Tibial nerve (tissue), 4 donors: Measurements from ENCODE around the gene MRPS18B. TPM values are rescaled to one million over a fixed set of nuclear protein-coding genes. Genes with fewer than 3 reads are reported as not detected.

Experiments used
- DNase-seq, 2 donors: peaks; one replicate each; pipeline ENCODE4 v3.0.0-alpha.2; 2019; ENCODE audit warnings: low spot score in 2 of 2
- H3K27ac ChIP-seq, 4 donors: fragments of 200-600 bp; sonication (generic) in 3 of 4; one replicate each; pipeline ENCODE4 v1.5.1; 2017 to 2019; ENCODE audit warnings: mild to moderate bottlenecking in 1 of 4
- H3K27me3 ChIP-seq, 2 donors: fragments of 200-600 bp; sonication (generic) in 1 of 2; one replicate each; pipeline versions ENCODE4 v1.5.1 to v1.6.0; 2017 to 2019
- H3K36me3 ChIP-seq, 3 donors: fragments of 200-600 bp; sonication (generic); one replicate each; pipeline ENCODE4 v1.5.1; 2018 to 2019
- H3K4me1 ChIP-seq, 4 donors: fragments of 200-600 bp; sonication (generic) in 3 of 4; one replicate each; pipeline ENCODE4 v1.5.1; 2017 to 2019
- H3K4me3 ChIP-seq, 4 donors: fragments of 200-600 bp; sonication (generic) in 3 of 4; one replicate each; pipeline ENCODE4 v1.5.1; 2017 to 2019; ENCODE audit warnings: mild to moderate bottlenecking in 1 of 4, moderate library complexity in 1 of 4
- H3K9me3 ChIP-seq, 4 donors: fragments of 200-600 bp; sonication (generic) in 3 of 4; one replicate each; pipeline ENCODE4 v1.5.1; 2017 to 2019
- CTCF ChIP-seq, 5 experiments: fragments of 200-600 bp in 3 of 5; fragments of 450-650 bp in 2 of 5; sonication (generic) in 3 of 5; IDR thresholded peaks; one replicate each; pipeline ENCODE4 v1.5.1; 2016 to 2019; ENCODE audit warnings: antibody characterized with exemption in 5 of 5, mild to moderate bottlenecking in 3 of 5, moderate library complexity in 2 of 5
- EP300 ChIP-seq, 2 donors: sonication (generic); formaldehyde crosslinking; IDR thresholded peaks; one replicate each; pipeline ENCODE4 v1.6.1; 2017; ENCODE audit warnings: antibody characterized with exemption in 2 of 2, mild to moderate bottlenecking in 1 of 2
- POLR2A ChIP-seq, 2 donors: fragments of 450-650 bp; IDR thresholded peaks; one replicate each; pipeline ENCODE4 v1.6.1; 2017; ENCODE audit warnings: antibody characterized with exemption in 2 of 2, mild to moderate bottlenecking in 2 of 2, moderate library complexity in 2 of 2
- WGBS, 2 donors: methylation state at CpG; one replicate each; pipeline ENCODE4 v1.1.5; 2018; 5-methylcytosine and 5-hydroxymethylcytosine counted together
- total RNA-seq, 4 donors: library from RNA; depleted of rRNA; stranded (reverse); fragments of >200 nt; gene quantifications; one replicate each; pipeline ENCODE4 v1.1.0, GENCODE V29; 2016

The MRPS18B gene
- total RNA-seq, 4 donors from 2014 or later: 36.9 to 67.7 (median 50.3) TPM

GRCh38 chr6:30612213-30612612, 5.4 kb upstream of the MRPS18B start:
- Histone ChIP-seq H3K4me1 (peaks cover 0 to 60% (median 39%) of the 10 kb centered on the region in 4 donors), H3K27ac (peak overlapping the region in 3 of 4 donors; percentile 95 to 100 (median 99)), H3K4me3 (no peak overlapping the region), H3K9me3 (no peaks in the 10 kb centered on the region), H3K36me3 (peaks cover 7 to 36% (median 8%) of the 10 kb centered on the region in 3 donors), H3K27me3 (no peaks in the 10 kb centered on the region)
- TF ChIP-seq EP300 (IDR thresholded peaks at IDR 0.05) (no peak), POLR2A (IDR thresholded peaks at IDR 0.05) (no peak), CTCF (IDR thresholded peaks at IDR 0.05) (peak in 1 of 5 experiments; percentile 20)
- WGBS, 2 donors: 68 to 79% methylated on average over 1 of the region's 1 CpG
- DNase-seq: no peak

GRCh38 chr6:30612687-30613248, 4.9 kb upstream of the MRPS18B start:
- no peak for DNase-seq
- Histone ChIP-seq H3K4me1 (peaks cover 0 to 58% (median 39%) of the 10 kb centered on the region in 4 donors), H3K36me3 (peaks cover 7 to 31% (median 8%) of the 10 kb centered on the region in 3 donors), H3K27ac (peak overlapping the region; percentile 94 to 100 (median 97)), H3K9me3 (no peaks in the 10 kb centered on the region), H3K4me3 (no peak overlapping the region), H3K27me3 (no peaks in the 10 kb centered on the region)
- no peak for TF ChIP-seq EP300 (IDR thresholded peaks at IDR 0.05)
- TF ChIP-seq CTCF (IDR thresholded peaks at IDR 0.05): no peak
- no peak for TF ChIP-seq POLR2A (IDR thresholded peaks at IDR 0.05)
- WGBS, 2 donors: 43 to 47% methylated on average over 6 of the region's 6 CpGs

- H3K9me3 ChIP-seq: no peaks in the 10 kb centered on the region
- H3K4me1 ChIP-seq: peaks cover 0 to 62% (median 42%) of the 10 kb centered on the region in 4 donors
- no peak for DNase-seq
- no peaks in the 10 kb centered on the region for H3K27me3 ChIP-seq
- no peak for TF ChIP-seq POLR2A (IDR thresholded peaks at IDR 0.05)
- TF ChIP-seq EP300 (IDR thresholded peaks at IDR 0.05): no peak
- no peak for TF ChIP-seq CTCF (IDR thresholded peaks at IDR 0.05)
- peak overlapping the region; percentile 94 to 100 (median 97) for H3K27ac ChIP-seq
- H3K36me3 ChIP-seq: peaks cover 7 to 24% (median 8%) of the 10 kb centered on the region in 3 donors
- H3K4me3 ChIP-seq: peak overlapping the region in 1 of 4 donors; percentile 95
Observed at GRCh38 chr6:30613251-30614043, 4.2 kb upstream of the MRPS18B start.

GRCh38 chr6:30614044-30614842, 3.4 kb upstream of the MRPS18B start:
- Histone ChIP-seq H3K9me3 (no peaks in the 10 kb centered on the region), H3K27me3 (no peaks in the 10 kb centered on the region), H3K27ac (peak overlapping the region; percentile 94 to 100 (median 97)), H3K4me1 (peaks cover 0 to 66% (median 48%) of the 10 kb centered on the region in 4 donors), H3K4me3 (peak overlapping the region; percentile 66 to 95 (median 90)), H3K36me3 (peaks cover 7 to 19% (median 8%) of the 10 kb centered on the region in 3 donors)
- TF ChIP-seq CTCF (IDR thresholded peaks at IDR 0.05) (no peak), EP300 (IDR thresholded peaks at IDR 0.05) (no peak), POLR2A (IDR thresholded peaks at IDR 0.05) (no peak)
- 20 to 22% methylated on average over 8 of the region's 8 CpGs for WGBS, 2 donors
- DNase-seq: no peak
